HCT116 (cell line): ENCODE measurements around the gene SCTR.

ENCODE experiments used
- POLR2A ChIP-seq: IDR thresholded peaks from 2 replicates; pipeline ENCODE4 v1.7.0; 2011; ENCODE audit warnings: borderline replicate concordance; ENCODE audit not compliant: insufficient read depth, insufficient read length; ENCODE audit errors: extremely low read depth
- SP1 ChIP-seq: IDR thresholded peaks from 2 replicates; pipeline ENCODE4 v1.6.1; 2012; ENCODE audit warnings: low read depth
- TF ChIP-seq, protein P1 (sequence below), 3 experiments: fragments of 200-600 bp in 1 of 3; sonication (generic) in 1 of 3; IDR thresholded peaks in 2 of 3; conservative IDR thresholded peaks in 1 of 3; 2 replicates each; pipeline ENCODE4 v1.5.1; 2012 to 2017; ENCODE audit warnings: low read depth in 2 of 3, low read length in 2 of 3, antibody characterized with exemption in 1 of 3, borderline replicate concordance in 1 of 3, control low read depth in 1 of 3, mild to moderate bottlenecking in 1 of 3, mixed read lengths in 1 of 3, mixed run types in 1 of 3, moderate library complexity in 1 of 3; ENCODE audit not compliant: insufficient read depth in 1 of 3

DNA sequence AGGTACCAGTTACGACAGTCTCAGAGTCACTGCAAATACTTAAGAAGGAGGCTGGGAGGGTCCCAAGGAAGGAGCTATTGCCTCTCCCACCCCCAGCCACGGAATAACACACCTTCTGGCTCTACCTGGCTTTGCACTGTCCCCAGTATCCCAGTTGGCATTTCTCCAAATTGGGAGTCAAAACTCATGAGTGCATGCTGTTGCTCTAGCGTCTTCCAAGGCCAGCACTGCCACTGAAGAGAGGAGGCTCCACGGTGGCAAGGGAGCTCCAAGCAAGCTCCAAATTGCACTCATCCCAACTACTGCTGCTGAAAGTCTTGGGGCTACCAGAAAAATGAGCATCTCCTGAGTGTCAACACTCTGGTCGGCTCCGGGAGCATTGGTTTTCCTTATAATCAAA is 1.6 kb downstream of the SCTR start:
- TF ChIP-seq SP1: no peak
- TF ChIP-seq POLR2A: no peak
- TF ChIP-seq, protein P1, sequence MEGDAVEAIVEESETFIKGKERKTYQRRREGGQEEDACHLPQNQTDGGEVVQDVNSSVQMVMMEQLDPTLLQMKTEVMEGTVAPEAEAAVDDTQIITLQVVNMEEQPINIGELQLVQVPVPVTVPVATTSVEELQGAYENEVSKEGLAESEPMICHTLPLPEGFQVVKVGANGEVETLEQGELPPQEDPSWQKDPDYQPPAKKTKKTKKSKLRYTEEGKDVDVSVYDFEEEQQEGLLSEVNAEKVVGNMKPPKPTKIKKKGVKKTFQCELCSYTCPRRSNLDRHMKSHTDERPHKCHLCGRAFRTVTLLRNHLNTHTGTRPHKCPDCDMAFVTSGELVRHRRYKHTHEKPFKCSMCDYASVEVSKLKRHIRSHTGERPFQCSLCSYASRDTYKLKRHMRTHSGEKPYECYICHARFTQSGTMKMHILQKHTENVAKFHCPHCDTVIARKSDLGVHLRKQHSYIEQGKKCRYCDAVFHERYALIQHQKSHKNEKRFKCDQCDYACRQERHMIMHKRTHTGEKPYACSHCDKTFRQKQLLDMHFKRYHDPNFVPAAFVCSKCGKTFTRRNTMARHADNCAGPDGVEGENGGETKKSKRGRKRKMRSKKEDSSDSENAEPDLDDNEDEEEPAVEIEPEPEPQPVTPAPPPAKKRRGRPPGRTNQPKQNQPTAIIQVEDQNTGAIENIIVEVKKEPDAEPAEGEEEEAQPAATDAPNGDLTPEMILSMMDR (IDR thresholded peaks at IDR 0.05 in 2 of 3, conservative IDR thresholded peaks at IDR 0.05 in 1 of 3; ENCODE audit: borderline replicate concordance in 1 of 3, insufficient read depth in 1 of 3, low read depth in 2 of 3, low read length in 2 of 3): no peak
